Activated CD8-positive, alpha-beta T cell treated with anti-CD3 and anti-CD28 coated beads, Interleukin-2, amount 10 ng/mL, durations not matched to agents 7 days and 5 days (primary cell): ENCODE results near the gene STAB1. TPM values are rescaled to one million over a fixed set of nuclear protein-coding genes. Genes with fewer than 3 reads are reported as not detected.
"Not testable (repeated sequence)": the region's sequence is repeated elsewhere in the genome, so short reads cannot be mapped to it uniquely, and the experiment has no call there.

Experiments used
- ATAC-seq: fragments of 150-1000 bp; cut with Tn5 transposase; one replicate; pipeline ENCODE4 v1.10.0; 2021; ENCODE audit warnings: moderate library complexity
- CTCF ChIA-PET: fragments of 350-600 bp; sonication (Branson Sonifier 250); formaldehyde crosslinking; loops from one replicate; lab custom pipeline; 2021; ENCODE audit warnings: antibody characterized with exemption; lab: Charles Lee
- POLR2A ChIA-PET: fragments of 350-600 bp; sonication (Branson Sonifier 250); formaldehyde crosslinking; loops from one replicate; lab custom pipeline; 2021; ENCODE audit warnings: antibody characterized with exemption; lab: Charles Lee
- DNase-seq: peaks from one replicate; pipeline ENCODE4 v3.0.0-alpha.2; 2020
- H3K27ac Mint-ChIP-seq: one replicate; pipeline ENCODE4 v1.8.0; 2021; ENCODE audit warnings: mild to moderate bottlenecking, mixed read lengths
- H3K27me3 Mint-ChIP-seq: one replicate; pipeline ENCODE4 v1.8.0; 2021; ENCODE audit warnings: low read depth, mixed read lengths
- H3K36me3 Mint-ChIP-seq: one replicate; pipeline ENCODE4 v1.8.0; 2021; ENCODE audit warnings: low read depth, mixed read lengths
- H3K4me1 Mint-ChIP-seq: one replicate; pipeline ENCODE4 v1.8.0; 2021; ENCODE audit warnings: low read depth, mixed read lengths
- H3K4me3 Mint-ChIP-seq: one replicate; pipeline ENCODE4 v1.8.0; 2021; ENCODE audit warnings: mild to moderate bottlenecking, mixed read lengths
- H3K9me3 Mint-ChIP-seq: one replicate; pipeline ENCODE4 v1.8.0; 2022; ENCODE audit warnings: mixed read lengths; ENCODE audit not compliant: insufficient read depth
- total RNA-seq, 2 experiments: library from RNA; stranded (reverse); gene quantifications; one replicate each; pipeline ENCODE4 v1.2.3, GENCODE V29; 2021

STAB1 gene
- total RNA-seq, 2 experiments from 2014 or later, result 0.05 TPM; not detected in 1

DNA sequence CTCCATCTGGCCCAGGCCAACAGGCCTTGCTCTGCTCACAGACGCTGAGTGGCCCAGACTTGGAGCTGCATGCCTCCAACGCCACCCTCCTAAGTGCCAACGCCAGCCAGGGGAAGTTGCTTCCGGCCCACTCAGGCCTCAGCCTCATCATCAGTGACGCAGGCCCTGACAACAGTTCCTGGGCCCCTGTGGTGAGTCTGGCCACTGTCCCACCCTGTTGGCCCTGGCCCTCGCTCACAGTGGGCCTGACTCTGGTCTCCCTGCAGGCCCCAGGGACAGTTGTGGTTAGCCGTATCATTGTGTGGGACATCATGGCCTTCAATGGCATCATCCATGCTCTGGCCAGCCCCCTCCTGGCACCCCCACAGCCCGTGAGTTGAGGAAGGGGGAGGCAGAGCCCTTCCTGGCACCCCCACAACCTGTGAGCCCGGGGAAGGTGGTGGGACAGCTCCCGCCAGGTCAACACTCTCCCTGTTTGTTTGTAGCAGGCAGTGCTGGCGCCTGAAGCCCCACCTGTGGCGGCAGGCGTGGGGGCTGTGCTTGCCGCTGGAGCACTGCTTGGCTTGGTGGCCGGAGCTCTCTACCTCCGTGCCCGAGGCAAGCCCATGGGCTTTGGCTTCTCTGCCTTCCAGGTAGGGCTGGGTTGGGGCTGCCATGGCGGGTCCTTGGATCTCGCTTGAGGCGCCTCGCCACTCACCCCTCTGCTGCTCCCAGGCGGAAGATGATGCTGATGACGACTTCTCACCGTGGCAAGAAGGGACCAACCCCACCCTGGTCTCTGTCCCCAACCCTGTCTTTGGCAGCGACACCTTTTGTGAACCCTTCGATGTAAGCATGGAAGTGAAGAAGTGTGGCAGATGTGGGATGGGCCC lies 28.5 kb downstream of the STAB1 start:
- ATAC-seq (no peak), DNase-seq (no peak)
- Mint-ChIP-seq H3K4me1 (no peaks in the 10 kb centered on the region), H3K36me3 (peaks cover 18% of the 10 kb centered on the region), H3K27ac (no peak overlapping the region), H3K27me3 (no peaks in the 10 kb centered on the region), H3K4me3 (no peak overlapping the region), H3K9me3 (no peaks in the 10 kb centered on the region)
- CTCF ChIA-PET, result no interaction called here
- POLR2A ChIA-PET, result no interaction called here

DNA sequence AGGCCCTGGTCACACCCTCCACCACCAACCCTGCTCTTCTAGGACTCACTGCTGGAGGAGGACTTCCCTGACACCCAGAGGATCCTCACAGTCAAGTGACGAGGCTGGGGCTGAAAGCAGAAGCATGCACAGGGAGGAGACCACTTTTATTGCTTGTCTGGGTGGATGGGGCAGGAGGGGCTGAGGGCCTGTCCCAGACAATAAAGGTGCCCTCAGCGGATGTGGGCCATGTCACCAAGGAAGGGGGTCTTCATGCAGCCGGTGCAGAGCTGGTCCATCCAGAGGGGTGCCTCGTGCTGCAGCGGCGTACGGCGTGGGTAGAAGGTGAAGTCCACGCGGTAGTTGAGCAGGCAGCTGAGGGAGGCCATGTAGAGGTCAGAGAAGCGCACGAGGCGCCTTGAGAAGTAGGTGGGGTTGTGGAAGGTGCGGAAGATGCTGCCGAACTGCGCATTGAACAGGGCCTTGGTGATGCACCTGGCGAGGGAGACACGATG lies 29.2 kb downstream of the STAB1 start:
- Mint-ChIP-seq H3K27ac (no peak overlapping the region), H3K4me3 (no peak overlapping the region), H3K9me3 (no peaks in the 10 kb centered on the region), H3K36me3 (peaks cover 18% of the 10 kb centered on the region), H3K27me3 (no peaks in the 10 kb centered on the region), H3K4me1 (no peaks in the 10 kb centered on the region)
- ChIA-PET POLR2A (no interaction called here), CTCF (no interaction called here)
- ATAC-seq (no peak), DNase-seq (no peak)

DNA sequence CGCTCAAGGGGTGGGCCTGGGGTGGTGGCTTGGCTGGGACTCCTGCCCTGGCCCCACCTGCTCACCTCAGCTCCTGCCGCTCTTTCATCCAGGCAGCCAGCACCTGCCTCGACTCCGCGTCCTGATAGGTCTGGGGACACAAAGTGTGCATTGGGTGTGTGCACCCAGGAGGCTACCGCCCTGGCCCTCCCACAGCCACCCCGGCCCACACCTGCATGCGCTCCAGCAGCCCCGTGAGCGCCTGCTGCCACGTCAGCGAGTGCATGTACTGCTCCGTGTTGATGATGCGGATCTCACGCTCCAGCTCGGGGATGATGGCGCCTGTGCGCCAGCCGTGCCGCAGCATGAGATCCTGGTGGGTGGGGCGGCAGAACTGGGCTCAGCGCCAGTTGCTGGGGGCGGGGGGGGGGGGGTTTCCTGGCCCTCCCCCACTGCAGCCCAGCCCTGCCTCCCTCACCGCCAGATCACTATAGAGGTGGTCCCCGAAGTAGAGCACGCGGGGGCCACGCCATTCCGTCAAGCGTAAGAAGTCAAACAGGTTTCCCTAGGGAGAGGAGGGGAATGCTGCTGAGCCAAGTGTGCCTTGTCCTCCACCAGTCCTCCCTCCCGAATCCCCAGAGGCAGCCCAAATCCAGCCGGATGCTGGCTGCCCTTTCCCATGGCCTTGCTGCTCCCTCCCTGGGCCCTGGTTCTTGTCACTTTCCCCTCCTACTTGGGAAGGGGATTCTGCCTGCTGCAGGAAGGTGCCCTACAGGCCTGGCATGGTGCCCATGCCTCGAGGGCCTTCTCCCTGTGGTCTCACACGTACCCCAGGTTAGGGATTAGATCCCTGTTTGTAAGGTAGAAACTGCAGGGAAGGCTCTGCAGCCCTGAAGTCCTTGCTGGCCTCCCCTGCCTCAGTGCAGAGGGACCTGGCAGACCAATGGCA lies 29.9 kb downstream of the STAB1 start:
- DNase-seq (no peak), ATAC-seq (no peak)
- Mint-ChIP-seq H3K9me3 (no peaks in the 10 kb centered on the region), H3K36me3 (peaks cover 18% of the 10 kb centered on the region), H3K27me3 (no peaks in the 10 kb centered on the region), H3K27ac (no peak overlapping the region), H3K4me3 (no peak overlapping the region), H3K4me1 (no peaks in the 10 kb centered on the region)
- CTCF ChIA-PET, result no interaction called here
- POLR2A ChIA-PET, result no interaction called here

DNA sequence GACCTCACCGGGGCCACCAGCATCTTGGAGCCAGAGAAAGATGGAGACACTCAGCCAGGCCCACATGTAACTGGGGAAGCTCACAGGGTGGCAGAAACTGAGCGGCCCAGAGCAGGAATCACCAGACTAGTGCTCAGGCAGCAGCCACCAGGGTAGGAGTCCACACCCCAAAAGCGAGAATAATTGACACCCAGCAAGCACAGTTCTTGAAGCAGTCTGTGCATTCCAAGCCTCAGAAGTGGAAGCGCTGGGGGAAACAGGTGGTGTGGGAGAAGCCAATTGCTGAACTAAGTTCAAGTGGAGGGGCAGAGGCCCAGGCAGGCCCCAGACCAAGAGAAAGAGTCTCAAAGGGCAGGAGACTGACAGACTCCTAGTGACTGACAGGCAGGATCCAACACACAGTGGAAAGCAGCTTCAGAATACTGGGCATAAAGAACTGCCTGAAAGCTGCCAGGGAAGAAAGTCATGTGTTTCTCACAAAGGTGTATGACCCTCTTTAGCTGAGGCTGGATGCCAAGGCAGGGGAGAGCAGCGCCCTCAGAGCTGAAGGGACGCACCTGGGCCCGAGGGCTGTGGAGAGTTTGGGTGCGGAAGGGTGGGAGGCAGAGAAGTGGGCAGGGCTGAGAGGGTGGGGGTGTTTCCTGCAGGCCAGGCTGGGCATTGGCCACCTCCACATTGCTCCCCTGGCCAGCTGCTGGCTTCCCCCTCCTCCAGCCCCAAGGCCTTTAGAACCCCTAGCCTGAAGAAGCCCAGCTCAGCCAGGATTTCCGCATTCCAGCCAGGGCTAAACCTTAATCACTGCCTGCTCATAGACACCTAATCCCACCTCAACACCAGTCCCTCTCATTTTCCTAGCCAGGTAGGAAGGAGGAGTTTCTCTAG lies 30.8 kb downstream of the STAB1 start:
- H3K4me1 Mint-ChIP-seq, result no peaks in the 10 kb centered on the region
- ATAC-seq (no peak), DNase-seq (no peak)
- no peaks in the 10 kb centered on the region for H3K27me3 Mint-ChIP-seq
- ChIA-PET CTCF (interaction anchor here (1.0 kb wide), 1 partner anchor 10 kb away, joined by 3 read pairs; the partner anchor contains the start of gene UQCC5), POLR2A (interaction anchor here (1.2 kb wide), 1 partner anchor 10 kb away, joined by 3 read pairs; the partner anchor contains the start of gene UQCC5)
- no peak overlapping the region for H3K27ac Mint-ChIP-seq
- peaks cover 18% of the 10 kb centered on the region for H3K36me3 Mint-ChIP-seq
- H3K9me3 Mint-ChIP-seq, result no peaks in the 10 kb centered on the region
- H3K4me3 Mint-ChIP-seq, result no peak overlapping the region

DNA sequence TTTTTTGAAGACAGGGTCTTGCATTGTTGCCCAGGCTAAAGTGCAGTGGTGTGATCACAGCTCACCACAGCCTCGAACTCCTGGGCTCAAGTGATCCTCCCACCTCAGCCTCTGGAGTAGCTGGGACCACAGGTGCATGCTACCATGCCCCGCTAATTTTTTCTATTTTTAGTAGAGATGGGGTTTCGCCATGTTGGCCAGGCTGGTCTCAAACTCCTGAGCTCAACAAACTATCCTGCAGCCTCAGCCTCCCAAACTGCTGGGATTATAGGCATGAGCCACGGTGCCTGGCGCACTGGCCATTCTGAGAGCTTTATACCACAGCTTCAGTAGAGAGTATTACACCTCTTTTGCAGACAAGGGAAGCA lies 31.5 kb downstream of the STAB1 start:
- not testable (repeated sequence) for H3K27ac Mint-ChIP-seq, ATAC-seq, H3K4me1 Mint-ChIP-seq, H3K4me3 Mint-ChIP-seq, DNase-seq, H3K27me3 Mint-ChIP-seq, H3K9me3 Mint-ChIP-seq
- POLR2A ChIA-PET, result interaction anchor here (1.2 kb wide), 1 partner anchor 10 kb away, joined by 3 read pairs; the partner anchor contains the start of gene UQCC5
- H3K36me3 Mint-ChIP-seq, result peaks cover 18% of the 10 kb centered on the region
- CTCF ChIA-PET, result interaction anchor here (1.0 kb wide), 1 partner anchor 10 kb away, joined by 3 read pairs; the partner anchor contains the start of gene UQCC5

DNA sequence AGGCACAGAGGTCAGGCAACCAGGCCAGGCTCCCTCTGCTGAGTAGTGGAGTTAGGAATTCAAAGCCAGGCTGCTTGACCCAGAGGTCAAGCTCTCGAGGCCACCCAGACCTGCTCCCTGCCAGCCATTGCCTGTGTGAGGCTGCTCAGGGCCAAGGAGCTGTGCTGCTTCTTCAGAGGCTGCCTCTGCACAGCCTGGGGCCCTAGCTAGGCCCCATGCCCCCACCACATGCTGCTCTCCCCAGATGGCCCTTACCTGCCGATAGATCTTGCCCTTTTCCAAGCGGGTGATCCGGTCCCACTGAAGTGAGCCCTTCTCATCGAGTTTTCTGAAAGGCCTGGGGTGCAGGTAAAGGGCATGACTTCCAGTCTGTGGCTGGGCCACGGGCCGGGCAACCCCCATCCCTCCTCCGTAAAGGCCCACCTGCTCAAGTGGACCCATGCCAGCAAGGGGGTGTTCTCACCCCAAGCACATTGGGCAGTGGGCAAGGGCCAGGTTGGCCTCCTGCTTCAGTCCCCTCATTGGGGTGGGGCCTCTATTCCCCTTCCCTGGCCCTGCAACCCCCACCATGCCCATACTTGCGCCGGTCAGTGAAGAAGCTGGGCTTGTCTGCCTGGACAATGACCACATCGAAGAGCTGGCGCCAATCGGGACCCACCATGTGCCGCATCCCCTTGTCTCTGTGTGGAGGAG lies 32.0 kb downstream of the STAB1 start:
- ATAC-seq, result no peak
- no peak overlapping the region for H3K27ac Mint-ChIP-seq
- DNase-seq, result no peak
- H3K36me3 Mint-ChIP-seq, result peaks cover 18% of the 10 kb centered on the region
- H3K4me3 Mint-ChIP-seq, result no peak overlapping the region
- H3K4me1 Mint-ChIP-seq, result peaks cover 6% of the 10 kb centered on the region
- H3K27me3 Mint-ChIP-seq, result no peaks in the 10 kb centered on the region
- ChIA-PET POLR2A (interaction anchor here (1.2 kb wide), 1 partner anchor 9 kb away, joined by 3 read pairs; the partner anchor contains the start of gene UQCC5), CTCF (interaction anchor here (1.0 kb wide), 1 partner anchor 9 kb away, joined by 3 read pairs; the partner anchor contains the start of gene UQCC5)
- H3K9me3 Mint-ChIP-seq, result no peaks in the 10 kb centered on the region

DNA sequence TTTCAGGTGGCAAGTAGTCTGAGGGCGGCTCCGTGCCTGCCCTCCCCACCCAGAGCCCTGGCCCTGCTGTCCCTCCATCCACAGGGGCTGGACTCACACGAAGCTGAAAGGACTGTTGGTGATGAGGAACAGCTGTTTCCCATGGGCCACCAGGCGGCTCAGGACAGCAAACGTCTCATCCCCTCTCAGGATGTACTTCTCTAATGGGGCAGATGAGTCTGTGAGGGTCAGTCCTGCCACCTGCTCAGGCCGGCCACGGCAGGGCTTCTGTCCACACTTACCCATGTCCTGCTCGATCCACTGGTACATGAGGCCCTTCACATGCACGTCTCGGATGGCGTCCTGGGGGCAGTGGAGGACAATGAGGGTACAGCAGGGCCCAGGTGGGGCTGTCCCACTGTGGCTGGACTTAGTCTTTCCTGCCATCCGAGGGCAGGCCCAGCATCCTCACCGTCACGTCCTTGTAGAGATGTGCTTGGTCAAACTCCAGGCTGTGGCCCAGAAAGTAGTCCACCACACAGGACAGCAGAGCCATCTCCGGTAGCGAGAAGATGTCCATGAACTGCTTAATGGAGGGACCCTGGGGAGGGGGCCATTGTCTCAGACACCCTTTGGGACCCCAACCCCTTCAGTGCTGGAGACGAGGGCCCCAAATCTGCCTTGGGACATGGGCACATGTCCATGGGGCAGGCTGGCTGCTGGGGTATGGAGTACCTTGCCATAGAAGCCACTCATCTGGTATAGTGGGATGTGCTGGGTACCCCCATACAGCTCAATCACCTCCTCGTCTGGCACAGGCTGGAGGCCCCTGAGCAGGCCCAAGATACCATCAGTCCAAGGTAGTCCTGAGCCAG lies 32.8 kb downstream of the STAB1 start:
- no peak for ATAC-seq
- no peaks in the 10 kb centered on the region for H3K9me3 Mint-ChIP-seq
- no peaks in the 10 kb centered on the region for H3K27me3 Mint-ChIP-seq
- DNase-seq, result no peak
- H3K36me3 Mint-ChIP-seq, result peaks cover 18% of the 10 kb centered on the region
- no peak overlapping the region for H3K4me3 Mint-ChIP-seq
- ChIA-PET POLR2A (interaction anchor here (0.5 to 0.8 kb wide), 2 partner anchors 8 to 370 kb away, joined by 3 to 5 read pairs; partner anchors contain the start of gene UQCC5), CTCF (no interaction called here)
- no peak overlapping the region for H3K27ac Mint-ChIP-seq
- peaks cover 11% of the 10 kb centered on the region for H3K4me1 Mint-ChIP-seq

DNA sequence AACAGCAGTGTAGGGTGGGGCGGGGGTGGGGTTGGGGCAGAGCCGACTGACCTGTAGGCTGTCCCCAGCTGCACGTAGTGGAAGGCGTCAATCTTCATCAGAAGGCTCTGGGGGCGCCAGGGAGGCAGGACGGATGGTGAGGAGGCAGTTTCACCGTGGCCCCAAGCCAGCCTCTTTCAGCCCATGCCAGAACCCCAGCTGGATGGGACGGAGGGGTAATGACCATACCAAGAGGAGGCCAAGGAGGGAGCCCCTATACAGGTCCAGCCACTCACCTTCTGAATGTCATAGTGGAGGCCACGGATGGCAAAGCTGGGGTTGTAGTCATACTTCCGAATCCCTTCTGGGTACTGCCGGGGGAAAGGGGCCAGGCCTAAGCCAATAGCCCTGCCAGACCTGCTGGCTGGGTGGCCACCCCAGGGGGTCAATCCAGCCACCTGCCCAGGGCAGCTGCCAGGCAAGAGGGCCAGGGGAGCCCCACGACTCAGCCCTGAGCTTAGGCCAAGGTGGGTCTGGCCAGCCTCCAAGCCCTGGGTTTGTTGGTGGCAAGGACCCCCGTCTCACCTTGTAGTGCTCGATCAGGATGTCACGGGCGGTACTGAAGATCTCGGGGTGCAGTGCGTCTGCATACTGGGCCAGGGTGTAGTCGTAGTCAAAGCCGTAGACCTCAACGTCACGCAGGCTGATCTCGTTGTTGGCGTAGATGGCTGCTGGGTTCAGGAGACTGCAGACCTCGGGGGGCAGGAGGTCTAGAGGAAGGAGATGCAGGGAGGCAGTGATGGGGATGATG lies 33.6 kb downstream of the STAB1 start:
- Mint-ChIP-seq H3K36me3 (peaks cover 18% of the 10 kb centered on the region), H3K4me1 (peaks cover 11% of the 10 kb centered on the region), H3K27me3 (no peaks in the 10 kb centered on the region), H3K27ac (no peak overlapping the region), H3K9me3 (no peaks in the 10 kb centered on the region), H3K4me3 (no peak overlapping the region)
- POLR2A ChIA-PET, result no interaction called here
- CTCF ChIA-PET, result no interaction called here
- DNase-seq (no peak), ATAC-seq (no peak)

DNA sequence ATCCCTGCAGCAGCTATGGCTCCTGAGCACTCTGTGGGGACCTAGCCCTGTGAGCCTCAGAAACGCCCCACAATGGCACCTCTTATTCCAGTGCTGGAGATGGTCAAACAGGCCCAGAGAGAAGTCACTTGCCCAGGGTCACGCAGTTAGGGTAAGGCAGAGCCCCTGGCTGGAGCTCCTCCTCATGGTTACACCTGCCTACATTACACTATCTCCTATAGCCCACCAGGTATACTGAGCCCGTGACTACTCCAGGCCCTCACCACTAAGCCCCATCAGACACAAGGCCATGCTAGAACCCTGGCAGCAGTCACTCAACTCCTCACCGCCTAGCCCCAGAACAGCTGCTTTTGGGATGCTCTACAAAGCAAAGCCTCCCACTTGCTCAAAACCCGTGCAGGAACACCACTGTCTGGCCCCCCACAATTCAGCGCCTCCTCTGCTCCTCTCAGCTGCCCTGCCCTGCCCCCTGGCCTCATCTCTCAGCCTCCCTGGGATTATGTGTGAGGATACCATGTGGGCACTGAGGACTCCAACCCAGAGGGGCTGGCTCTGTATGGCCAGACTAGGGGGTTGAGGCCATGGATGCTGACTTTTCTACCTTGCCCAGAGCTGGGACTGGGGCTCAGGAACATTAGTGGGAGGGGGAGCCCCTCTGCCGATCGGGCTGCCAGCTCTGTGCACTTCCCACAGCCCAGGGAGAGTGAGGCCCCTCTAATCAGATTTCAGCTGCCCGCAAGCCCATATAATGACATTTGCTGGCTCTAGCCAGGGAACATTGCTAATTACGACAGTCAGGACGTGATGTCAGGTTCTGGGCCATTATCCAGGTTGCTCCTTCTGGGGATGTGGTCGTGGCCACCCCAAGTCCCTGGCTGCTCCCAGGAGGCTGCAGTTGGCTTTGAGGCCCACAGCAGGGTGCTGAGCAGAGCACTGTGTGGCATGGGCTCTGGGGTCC lies 34.5 kb downstream of the STAB1 start:
- no peak for ATAC-seq
- POLR2A ChIA-PET, result no interaction called here
- CTCF ChIA-PET, result no interaction called here

More for the DNA sequence above, 34.5 kb downstream of the STAB1 start:
- Mint-ChIP-seq H3K27me3 (no peaks in the 10 kb centered on the region), H3K4me1 (peaks cover 14% of the 10 kb centered on the region), H3K27ac (no peak overlapping the region), H3K36me3 (peaks cover 13% of the 10 kb centered on the region), H3K4me3 (no peak overlapping the region), H3K9me3 (no peaks in the 10 kb centered on the region)
- DNase-seq, result no peak
